Activated CD8-positive, alpha-beta memory T cell treated with anti-CD3 and anti-CD28 coated beads for 24 hours (primary cell): ENCODE data around the gene ZC3H7B.

Source experiments
- DNase-seq: peaks from one replicate; pipeline ENCODE4 v3.0.0-alpha.2; 2020

ZC3H7B gene

GRCh38 chr22:41358927-41359326 lies 57.6 kb downstream of the ZC3H7B start:
- no peak for DNase-seq

- no peak for DNase-seq
Measured at GRCh38 chr22:41359376-41359775, 58.1 kb downstream of the ZC3H7B start.

DNA sequence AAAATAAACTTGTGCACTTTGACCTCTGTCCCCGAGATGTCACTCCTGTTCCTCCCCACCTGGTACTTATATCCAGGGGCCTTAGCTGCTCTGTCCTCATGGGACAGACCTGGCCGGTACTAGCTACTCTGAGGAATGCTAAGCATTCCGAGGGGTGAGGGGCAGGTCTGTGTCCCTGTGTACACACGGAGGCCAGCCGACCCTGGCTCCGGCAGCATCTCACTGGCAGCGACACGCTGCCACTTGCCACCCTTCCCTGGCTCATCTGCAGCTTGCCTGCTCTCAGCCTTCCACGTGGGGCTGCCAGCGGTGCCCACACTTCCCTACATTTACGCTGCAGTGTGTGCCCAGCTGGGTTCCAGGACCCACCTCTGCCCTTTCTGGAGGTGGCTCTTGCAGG lies 58.8 kb downstream of the ZC3H7B start:
- DNase-seq: no peak

- no peak for DNase-seq
Measured at GRCh38 chr22:41361716-41362310, 60.5 kb downstream of the ZC3H7B start.

GRCh38 chr22:41362615-41363014 lies 61.3 kb downstream of the ZC3H7B start:
- no peak for DNase-seq

DNA sequence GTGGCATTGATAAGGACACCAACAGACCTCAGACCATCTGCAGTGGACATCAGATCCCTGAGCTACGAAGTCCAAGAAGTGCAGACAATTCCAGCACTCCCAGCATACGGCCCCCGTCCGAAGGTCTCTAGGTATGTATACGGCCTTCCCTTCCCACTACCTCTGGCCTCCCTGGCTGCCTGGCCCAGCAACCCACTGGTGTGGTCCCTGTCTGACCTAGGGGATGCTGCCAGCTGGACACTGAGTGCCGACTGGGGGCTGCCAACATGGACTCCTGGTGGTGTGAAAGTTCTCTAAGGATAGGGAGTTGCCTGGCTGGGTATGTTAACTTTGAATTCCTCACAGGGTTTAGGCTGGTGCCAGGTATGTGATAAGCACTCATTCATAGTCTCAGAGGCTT lies 62.9 kb downstream of the ZC3H7B start:
- DNase-seq: no peak

GRCh38 chr22:41364955-41365354 lies 63.6 kb downstream of the ZC3H7B start:
- no peak for DNase-seq

GRCh38 chr22:41365425-41365824 lies 64.1 kb downstream of the ZC3H7B start:
- DNase-seq: no peak

DNA sequence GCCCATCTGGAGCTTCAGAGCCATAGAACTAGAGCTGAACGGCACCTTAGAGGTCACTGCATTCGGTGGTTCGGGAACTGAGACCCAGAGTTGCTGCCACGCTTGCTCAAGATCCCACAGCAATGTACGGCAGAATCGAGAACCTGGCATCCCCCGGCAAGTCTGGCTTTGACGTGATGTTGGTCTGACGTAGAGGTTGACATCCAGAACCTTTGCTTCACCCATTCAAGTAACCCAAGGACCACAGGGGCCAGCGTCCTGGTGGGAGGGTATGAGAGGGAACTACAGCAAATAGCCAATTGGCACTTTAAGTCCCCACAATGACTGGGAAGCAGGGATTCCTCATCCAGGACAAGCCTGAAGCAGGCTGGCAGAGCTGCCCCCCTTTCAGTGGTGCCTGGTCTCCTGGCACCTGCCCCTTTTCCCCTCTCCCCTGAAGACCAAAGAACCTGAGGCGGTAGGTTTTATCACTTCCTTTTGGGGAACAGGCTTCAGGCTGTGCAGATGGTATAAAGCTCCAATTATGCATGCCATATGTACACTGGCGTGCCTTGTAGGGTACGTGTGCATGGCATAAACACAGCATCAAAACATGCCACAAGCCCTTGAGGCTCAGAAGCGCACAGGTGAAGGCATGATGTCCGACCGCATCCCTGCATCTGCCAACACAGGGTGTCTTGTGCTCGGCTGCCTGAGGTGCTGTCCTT lies 65.2 kb downstream of the ZC3H7B start:
- no peak for DNase-seq

- DNase-seq: no peak
Measured at GRCh38 chr22:41367039-41367679, 65.8 kb downstream of the ZC3H7B start.

DNA sequence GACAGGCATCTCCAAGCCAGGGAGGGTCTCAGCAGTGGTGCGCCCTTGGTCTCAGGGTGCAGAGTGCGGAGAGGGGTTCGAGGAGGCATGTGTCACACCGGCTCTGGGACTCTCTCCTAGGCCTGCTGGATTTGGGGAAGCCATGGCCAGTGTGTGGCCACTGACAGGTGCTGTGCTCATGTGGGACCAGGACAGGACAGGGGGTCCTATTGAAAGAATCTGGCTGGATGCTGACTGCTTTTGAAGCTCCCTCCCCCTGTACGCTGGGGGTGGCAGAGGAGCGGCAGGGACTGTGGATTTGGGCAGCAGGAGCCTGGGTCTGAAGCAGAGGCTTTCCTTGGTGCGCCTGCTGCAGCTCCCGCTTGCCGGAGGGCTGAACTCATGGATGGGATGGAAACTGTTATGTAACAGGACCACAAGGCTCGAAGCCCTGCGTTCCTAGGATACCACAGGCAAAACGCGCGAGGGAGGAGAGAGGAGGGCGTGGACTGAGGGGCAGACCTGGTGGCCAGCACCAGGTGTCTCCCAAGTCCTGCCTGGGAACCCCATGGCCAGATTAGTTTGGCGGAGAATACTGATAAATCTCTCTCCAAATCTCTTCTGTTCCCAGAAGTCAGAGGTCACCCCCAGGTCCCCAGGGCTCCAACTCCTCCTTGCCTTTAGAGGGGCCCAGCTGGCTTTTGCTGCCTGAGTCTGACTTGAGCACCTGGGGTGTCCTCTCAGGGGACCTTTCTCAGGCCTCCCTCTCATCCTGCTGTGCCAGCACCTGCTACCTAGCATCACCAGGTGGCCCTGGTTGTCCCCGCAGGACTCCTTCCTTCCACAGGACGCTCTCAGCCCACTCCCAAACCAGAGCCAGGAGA lies 66.6 kb downstream of the ZC3H7B start:
- DNase-seq: no peak

DNA sequence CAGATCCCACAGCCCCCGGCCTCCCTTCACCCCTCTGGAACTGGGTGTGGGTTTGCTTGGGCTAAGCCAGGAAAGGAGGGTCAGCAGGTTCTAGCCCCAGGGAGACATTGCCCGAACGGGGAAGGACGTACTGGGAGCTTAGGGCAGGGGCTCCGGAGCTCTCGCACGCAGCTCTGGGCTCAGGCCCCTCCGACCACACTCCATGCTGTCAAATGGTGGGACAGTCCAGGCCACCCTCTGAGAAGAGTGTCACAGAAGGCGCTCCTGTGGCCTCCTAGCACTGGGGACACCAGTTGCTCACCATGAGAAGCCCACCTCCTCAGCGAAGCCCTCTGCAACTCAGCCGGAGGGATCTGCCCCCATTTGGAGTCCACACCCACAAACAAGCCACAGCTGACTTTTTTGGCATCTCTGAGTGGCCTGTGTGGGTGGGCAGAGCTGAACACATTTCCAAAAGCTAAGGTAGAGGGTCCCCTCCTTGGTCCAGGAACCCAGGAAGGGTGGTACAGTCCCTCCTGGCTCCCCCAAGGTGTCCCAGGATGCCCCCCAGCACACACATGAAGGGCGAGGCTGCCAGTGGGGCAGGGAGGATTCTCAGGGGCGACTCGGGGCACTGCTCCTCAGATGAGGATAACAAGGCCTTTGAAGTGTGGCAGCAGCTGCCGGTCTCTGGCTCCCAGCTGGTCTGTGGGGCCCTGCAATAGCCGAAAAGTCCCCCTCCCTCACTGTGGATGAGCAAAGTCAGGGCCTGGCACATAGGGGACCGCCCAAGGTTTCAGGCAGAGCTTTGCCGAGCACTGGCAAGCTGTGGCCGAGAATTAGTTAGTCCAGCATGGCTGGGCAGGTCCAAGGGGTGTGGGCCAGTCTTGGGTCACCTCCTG lies 67.5 kb downstream of the ZC3H7B start:
- DNase-seq: no peak

DNA sequence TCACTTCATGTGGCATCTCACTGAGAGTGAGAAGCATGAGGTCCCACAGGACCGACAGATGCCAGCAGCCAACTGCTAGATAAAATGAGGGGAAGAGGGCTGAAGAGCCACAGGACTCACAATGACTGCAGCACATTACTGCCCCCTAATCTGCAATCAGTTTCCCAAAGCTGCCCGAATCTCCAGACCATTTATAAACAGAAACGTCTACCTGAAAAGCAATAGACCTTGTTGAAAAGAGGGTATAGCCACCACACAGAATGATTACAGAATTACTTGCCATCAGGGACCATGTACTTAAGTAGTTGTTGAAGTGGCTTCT lies 68.1 kb downstream of the ZC3H7B start:
- DNase-seq: no peak

- DNase-seq: no peak
Measured at GRCh38 chr22:41369837-41370236, 68.5 kb downstream of the ZC3H7B start.

GRCh38 chr22:41377846-41378245 lies 76.5 kb downstream of the ZC3H7B start:
- no peak for DNase-seq

DNA sequence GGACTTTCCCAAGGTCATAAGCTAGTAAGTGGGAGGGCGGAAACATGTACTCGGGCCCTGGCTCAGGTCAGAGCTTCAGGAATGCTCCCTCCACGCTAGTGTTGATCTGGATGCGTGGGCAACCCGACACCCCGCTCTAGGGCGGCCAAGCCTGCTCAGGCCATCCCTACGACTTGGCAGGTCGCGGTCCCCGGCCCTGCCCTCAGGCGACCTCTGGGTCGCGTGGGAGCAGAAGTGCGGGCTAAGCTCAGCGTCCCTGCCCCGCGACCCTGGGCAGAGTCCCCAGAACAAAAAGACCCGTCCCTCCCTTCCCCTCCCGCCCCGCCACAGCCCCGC lies 79.6 kb downstream of the ZC3H7B start:
- no peak for DNase-seq

- peak; percentile 98 for DNase-seq
Measured at GRCh38 chr22:41381329-41382097, 80.2 kb downstream of the ZC3H7B start, which contains the start of gene TEF. TSS of gene TEF (plus strand) at chr22:41381942. CDS start at chr22:41382045, 103 bp downstream.

DNA sequence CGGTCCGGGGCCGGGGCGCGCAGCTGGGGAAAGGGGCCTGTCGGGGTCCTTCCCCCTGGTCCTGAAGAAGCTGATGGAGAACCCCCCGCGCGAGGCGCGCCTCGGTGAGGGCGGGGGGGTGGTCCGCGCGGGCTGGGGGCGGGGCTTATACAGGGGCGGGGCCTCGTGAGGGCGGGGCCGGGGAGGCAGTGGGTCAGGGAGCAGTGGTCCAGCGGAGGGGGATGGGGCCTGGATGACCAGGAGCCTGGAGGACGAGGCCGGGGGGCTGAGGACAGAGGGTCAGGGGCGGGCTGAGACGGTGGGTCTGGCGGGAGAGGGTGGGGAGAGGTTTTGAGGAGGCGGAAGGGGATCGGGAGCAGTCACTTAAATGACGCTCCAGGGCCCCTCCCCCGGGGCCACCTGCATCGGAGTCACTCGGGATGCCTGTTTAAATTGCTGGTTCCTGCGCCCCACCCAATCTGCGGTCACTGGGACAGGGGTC lies 80.8 kb downstream of the ZC3H7B start:
- peak; percentile 87 for DNase-seq

GRCh38 chr22:41382610-41383009 lies 81.3 kb downstream of the ZC3H7B start:
- DNase-seq: no peak

DNA sequence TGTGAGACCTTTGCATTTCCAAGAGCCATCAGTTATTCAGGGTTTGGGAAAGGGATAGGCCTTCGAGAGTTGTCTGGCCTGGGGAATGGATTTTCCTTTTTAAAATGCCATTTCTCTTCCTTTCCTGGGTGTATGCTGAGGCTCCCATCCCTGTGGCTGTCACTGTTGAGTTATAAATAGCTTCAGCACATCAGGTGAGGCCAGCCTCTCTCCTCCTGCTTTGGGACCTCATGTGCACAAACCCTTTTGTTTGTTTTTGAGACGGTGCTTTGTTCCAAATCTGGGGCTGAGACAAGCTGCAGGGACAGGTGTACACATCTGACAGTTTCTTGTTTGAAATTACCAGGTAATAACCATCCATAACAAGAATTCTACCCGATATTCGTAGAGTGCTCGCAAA lies 81.8 kb downstream of the ZC3H7B start:
- no peak for DNase-seq

DNA sequence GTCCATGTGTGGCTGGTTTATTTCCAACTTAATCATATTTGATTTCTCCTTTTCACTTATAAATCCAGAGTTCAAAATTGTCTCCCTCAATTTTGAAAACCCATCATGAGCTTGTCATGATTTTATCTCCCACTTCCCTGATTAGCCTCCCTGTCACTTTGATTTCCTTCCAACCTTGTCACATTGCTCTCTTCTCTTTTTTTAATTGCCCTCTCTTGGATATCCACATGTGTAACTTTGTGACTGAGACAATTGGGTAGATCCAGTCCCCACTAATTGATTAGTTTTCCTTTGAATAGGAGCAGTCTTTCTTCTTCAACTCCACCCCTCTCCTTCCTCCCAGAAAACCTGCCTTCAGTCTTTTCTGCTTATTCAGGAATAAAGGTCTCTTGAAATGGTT lies 82.8 kb downstream of the ZC3H7B start:
- no peak for DNase-seq

DNA sequence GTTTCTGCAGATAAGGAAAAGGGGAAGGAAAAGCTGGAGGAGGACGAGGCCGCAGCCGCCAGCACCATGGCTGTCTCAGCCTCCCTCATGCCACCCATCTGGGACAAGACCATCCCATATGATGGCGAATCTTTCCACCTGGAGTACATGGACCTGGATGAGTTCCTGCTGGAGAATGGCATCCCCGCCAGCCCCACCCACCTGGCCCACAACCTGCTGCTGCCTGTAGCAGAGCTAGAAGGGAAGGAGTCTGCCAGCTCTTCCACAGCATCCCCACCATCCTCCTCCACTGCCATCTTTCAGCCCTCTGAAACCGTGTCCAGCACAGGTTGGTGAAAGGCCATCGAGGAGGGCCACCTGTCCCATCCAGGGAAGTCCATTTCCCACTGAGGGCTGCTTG lies 86.0 kb downstream of the ZC3H7B start:
- no peak for DNase-seq
